ENCODE results near the gene VWA3A.
"Not testable (repeated sequence)": the region's sequence is repeated elsewhere in the genome, so short reads cannot be mapped to it uniquely, and the experiment has no call there.

The VWA3A gene

DNA sequence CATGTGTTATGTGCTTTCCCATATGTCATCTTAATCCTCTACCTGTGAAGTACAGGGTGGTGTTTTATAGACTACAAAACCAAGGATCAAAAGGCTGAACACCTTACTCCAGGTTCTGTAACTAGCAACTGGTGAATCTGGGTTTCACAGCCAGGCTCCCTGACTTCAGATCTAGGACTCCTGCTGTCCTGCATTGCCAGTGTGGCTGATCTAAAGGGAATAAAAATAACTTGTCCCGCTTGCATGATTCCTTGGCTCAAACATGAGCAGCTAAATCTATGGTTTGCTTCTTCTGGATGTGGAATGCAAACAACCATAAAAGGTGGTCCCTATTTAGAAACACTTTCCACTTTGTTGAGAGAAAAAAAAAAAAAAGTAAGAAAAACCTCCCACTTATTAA lies 3.7 kb upstream of the VWA3A start:
- DNase-seq = no peak

- DNase-seq = no peak
Measured at GRCh38 chr16:22089910-22090309, 2.4 kb upstream of the VWA3A start.

DNA sequence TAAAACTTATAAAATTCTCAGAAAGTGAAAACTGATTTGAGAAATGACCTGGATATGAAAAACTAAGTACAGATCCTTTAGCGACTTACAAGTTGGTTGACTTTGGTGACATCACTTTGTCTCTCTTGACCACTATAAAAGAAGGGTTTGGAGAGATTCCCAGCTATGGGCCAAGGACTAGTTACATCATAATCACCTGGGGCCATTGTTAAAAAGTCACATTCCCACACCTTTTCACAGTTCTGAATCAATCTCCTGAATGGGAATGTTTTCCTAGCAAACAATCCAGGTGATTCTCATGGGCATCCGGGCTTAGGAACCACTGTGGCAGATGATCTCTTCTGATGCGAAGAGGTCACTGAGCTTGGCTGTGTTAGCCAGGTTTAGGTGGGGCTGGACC lies 620 bp upstream of the VWA3A start:
- no peak for DNase-seq

DNA sequence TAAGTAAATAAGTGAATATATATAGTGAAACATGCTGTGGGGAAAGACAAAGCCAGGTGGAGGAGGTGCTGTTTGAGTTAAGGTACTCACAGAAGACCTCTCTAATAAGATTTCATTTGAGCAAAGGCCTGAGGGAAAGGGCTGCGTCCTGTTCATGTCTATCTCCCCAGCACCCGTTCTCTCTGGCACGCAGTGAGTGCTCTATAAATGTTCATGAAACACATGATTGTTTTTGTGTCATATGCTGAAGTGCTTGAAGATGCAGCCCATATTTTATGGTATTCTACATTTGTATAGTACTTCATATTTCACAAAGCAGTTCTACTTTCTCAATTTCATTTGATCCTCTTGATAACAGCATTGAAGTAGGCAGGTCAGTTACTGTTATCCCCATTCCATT lies 990 bp downstream of the VWA3A start:
- DNase-seq = no peak

- DNase-seq = no peak
Measured at GRCh38 chr16:22093996-22094395, 1.7 kb downstream of the VWA3A start.

DNA sequence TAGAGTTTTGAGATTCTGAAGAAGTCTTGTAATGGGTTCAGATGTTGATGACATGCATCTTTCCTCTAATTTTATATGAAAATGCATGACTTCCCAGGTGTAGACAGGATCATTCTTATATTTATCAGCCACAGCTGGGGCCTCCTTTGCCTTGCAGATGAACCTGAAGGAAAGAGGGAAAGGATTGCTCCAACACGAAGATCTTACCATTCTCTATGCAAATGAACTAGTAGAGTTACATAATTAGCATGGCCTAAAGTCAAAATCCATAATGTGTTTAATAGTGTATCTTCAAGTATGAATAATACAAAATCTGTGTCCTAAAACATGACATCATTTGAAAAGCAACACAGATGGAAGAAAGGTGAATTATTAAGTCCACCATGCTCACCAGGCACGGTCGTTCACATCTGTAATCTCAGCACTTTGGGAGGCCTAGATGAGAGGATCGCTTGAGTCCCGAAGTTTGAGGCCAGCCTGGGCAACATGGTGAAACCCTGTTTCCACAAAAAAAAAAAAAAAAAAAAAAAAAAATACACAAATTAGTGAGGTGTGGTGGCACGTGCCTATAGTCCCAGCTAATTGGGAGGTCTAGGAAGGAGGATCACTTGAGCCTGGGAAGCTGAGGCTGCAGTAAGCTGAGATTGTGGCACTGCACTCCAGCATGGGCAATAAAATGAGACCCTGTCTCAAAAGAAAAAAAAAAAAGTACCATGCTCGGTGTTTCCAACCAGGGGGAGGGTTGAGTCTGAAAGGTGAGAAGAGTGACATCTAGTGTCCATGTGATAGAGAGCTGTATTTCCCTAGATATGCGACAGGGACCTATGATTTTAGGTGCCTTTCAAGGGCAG lies 6.3 kb downstream of the VWA3A start:
- DNase-seq = no peak

DNA sequence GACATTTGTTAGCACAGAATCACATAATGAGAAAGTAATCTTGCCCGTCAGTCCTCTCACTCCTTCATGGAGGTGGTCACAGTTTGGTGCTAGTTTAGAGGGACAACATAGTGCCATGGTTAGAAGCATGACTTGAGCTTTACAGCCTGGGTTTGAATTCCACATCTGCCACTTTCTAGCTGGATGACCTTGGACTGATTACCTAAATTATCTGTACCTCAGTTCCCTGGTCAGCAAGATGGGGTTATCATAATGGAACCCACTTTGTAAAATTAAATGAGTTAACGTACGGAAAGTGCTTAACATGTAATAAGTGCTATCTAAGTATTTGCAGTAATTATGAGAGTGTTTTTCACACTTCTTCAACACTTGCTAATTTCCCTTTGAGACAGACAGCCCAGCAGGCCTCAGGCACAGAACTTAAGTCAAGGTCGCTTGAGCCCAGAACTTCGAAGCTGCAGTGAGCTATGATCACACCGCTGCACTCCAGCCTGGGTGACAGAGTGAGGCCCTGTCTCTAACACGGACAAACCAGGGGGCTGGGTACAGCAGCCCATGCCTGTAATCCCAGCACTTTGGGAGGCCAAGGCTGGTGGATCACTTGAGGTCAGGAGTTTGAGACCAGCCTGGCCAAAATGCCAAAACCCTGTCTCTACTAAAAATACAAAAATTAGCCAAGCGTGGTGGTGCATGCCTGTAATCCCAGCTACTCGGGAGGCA lies 7.1 kb downstream of the VWA3A start:
- no peak for DNase-seq

DNA sequence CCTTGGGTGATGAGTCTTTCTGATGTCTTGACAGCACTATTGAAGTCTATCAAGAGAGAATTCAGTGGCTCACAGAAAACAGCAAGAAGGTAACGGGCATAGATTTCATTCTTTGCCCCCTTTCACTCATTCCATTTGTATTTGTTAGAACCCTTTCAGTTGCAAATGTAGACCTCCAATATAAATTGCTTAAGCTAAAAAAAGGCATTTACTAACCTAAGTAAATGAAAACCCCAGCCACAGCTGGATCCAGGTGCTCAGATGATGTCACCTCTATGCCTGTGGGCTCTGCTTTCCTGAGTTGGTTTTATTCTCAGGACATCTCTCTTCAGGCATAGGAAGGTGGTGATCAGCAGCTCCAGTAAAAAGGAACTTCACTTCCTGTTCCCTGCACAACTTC lies 11.1 kb downstream of the VWA3A start:
- no peak for DNase-seq

DNA sequence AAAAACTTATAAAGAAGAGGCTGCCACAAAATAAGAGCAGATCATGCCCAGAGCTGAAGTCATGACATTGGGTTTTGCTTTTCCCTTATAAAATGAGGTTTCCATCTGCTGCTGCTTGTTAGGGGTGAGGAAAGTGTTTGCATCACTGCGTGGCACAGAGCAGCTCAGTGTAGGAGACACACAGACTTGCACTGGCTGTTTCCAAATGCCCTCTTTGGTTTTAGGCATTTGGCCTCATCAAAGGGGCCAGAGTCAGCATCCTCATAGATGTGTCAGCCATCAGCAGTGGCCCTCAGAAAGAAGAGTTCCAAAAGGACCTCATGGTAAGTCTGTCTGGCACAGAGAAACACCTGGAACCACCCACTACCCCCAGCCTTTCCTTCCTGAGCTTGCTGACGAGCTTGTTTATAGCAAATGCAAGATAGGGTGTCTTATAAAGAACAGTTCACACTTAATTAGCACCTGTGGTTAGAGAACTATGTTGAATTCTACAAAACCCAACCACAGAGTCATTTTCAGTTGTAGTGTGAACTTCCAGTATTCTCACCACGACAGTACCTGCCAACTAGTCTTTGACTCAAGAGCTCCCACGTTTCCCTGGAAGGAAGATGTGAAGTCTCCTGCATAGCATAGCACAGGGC lies 17.0 kb downstream of the VWA3A start:
- DNase-seq = no peak

DNA sequence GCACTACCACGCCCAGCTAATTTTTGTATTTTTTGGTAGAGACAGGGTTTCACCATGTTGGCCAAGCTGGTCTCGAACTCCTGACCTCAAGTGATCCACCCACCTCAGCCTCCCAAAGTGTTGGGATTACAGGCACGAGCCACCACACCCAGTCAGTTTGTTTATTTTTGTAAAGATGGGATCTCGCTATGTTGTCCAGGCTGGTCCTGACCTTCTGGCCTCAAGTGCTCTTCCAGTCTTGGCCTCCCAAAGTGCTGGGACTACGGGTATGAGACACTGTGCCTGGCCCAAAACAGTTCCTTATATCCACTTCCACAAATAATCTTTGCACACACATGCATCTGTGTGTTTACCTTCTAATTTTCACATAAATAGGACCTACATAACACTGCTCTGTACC lies 19.3 kb downstream of the VWA3A start:
- not testable (repeated sequence) for DNase-seq

- no peak for DNase-seq
Measured at GRCh38 chr16:22116095-22116700, 23.9 kb downstream of the VWA3A start.

GRCh38 chr16:22117609-22118008 lies 25.3 kb downstream of the VWA3A start:
- no peak for DNase-seq

- no peak for DNase-seq
Measured at GRCh38 chr16:22120440-22120839, 28.1 kb downstream of the VWA3A start.

GRCh38 chr16:22122239-22122638 lies 29.9 kb downstream of the VWA3A start:
- DNase-seq = no peak

GRCh38 chr16:22123146-22123545 lies 30.8 kb downstream of the VWA3A start:
- no peak for DNase-seq

DNA sequence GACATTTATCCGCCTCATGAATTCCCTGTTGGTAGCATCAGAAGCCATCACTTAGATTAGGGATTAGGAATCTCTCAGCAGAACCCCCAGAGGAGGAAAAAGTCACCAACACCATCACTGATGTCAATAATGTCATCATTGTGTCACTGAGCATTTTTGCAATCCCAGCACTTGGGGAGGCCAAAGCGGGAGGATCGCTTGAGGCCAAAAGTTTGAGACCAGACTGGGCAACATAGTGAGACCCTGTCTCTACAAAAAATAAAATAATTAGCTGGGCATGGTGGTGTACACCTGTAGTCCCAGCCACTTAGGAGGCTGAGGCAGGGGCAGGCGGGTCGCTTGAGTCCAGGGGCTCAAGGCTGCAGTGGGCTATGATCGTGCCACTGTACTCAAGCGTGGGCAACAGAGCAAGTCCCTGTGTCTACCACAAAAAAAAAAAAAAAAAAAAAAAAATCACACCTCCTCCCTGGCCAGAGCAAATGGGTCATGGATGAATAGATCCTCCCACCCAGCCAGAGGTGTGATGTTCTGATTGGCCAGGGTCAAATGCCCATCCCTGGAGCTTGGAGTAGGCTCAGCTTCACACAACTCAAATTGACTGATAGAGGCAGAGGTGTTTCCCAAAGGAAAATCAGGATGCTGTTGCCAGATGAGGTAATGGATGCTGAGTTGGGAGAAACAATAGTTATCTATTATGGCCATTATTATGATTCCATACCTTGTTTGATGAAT lies 31.6 kb downstream of the VWA3A start:
- DNase-seq = no peak

DNA sequence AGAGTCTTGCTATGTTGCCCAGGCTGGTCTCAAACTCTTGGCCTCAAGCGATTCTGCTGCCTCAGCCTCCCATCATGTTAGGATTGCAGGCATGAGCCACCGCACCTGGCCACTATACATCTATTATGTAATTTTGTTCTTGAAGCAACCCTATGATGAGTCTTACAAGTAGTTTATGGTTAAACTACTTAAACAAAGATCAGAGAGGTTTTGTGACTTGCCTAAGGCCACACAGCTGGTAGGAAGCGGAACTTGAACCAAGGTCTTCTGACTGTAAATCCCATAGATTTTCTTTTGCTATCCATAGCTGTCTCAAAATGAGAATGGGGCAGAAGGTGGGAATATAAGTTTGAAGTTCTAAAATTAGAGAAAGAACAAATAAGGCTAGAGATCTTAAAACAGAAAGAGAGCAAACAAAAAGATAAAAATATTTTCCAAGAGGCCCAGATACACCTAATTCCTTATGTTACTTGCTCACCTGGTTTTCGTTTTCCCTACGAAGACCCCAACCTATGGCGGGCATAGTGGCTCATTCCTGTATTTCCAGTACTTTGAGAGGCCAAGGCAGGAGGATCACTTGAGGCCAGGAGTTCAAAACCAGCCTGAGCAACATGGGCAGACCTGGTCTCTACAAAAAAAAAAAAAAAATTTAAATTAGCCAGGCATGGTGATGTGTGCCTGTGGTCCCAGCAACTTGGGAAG lies 32.4 kb downstream of the VWA3A start:
- DNase-seq = no peak

GRCh38 chr16:22126037-22126558 lies 33.8 kb downstream of the VWA3A start:
- no peak for DNase-seq

DNA sequence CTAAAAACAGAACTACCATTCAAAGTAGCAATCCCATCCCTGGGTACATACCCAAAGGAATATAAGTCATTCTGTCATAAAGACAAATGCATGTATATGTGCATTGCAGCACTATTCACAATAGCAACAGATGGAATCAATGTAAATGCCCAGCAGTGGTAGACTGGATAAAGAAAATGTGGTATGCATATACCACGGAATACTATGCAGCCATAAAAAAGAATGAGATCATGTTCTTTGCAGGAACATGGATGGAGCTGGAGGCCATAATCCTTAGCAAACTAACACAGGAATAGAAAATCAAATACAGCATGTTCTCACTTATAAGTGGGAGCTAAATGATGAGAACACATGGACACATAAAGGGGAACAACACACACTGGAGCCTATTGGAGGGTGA lies 36.2 kb downstream of the VWA3A start:
- DNase-seq = not testable (repeated sequence)

DNA sequence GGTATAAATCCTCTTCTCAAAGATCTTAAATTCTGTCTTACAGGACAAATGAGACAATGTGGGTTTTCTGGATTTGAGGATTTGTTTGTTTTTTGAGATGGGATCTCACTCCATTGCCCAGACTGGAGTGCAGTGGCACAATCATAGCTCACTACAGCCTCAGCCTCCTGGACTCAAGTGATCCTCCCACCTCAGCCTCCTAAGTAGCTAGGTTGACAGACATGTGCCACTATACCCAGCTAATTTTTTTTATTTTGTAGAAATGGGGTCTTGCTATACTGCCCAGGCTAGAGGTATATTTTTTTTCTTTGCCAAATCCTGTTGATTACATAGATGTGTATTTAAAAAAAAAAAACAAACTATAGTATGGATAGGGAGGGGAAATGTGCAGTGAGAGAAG lies 38.2 kb downstream of the VWA3A start:
- DNase-seq = no peak

- no peak for DNase-seq
Measured at GRCh38 chr16:22132801-22133200, 40.5 kb downstream of the VWA3A start.

GRCh38 chr16:22138482-22138881 lies 46.1 kb downstream of the VWA3A start:
- no peak for DNase-seq

All from stimulated activated naive CD4-positive, alpha-beta T cell treated with Interleukin-2 at 50 U/mL for 16 hours (primary cell).